ENCODE measurements around the gene CCDC88B.

The CCDC88B gene

DNA sequence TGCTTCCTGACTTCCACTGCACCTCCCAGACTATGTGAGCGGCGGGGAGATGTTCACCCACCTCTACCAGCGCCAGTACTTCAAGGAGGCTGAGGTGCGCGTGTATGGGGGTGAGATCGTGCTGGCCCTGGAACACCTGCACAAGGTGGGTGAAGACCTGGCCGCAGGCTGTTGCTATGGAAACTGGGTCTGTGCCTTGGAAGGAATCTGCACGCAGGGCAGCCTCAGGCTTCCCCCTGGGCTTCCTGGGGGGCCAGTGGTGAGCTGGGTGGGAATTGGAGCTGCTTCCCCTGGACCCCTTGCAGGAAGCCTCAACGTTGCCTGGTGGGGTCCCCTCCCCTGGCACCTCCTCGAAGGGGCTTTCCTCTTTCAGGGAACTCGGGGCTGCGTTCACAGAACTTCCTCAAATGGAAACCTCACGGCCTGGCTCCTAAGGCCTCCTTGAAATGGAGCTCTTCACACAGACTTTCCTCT lies 20.5 kb downstream of the CCDC88B start:
- DNase-seq = no peak

DNA sequence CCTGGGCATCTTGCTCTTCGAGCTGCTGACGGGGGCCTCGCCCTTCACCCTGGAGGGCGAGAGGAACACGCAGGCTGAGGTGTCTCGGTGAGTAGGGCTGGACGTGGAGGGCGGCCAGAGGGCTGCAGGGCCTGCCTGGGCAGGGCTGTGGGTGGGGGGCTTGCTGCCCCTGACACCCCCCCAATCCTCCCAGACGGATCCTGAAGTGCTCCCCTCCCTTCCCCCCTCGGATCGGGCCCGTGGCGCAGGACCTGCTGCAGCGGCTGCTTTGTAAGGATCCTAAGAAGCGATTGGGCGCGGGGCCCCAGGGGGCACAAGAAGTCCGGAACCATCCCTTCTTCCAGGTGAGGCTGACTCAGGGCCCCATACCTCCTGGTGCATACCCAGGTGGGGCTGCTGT lies 21.7 kb downstream of the CCDC88B start:
- no peak for DNase-seq

DNA sequence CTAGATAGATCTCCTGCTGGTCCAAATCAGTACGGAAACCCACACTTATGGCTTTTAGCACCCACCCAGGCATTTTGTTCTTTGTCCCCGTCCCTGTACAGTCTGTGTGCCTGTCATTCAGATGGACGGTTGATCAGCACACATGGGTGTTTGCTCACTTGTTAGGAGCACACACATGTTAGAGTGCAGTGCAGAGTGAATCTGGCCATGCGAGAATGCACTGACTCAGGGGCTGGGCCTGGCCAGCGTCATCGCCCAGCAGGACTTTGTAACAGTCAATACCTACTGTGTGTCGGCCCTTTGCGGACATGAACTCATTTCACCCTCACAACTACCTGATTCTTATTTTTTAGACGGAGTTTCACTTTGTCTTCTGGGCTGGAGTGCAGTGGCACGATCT lies 22.3 kb downstream of the CCDC88B start:
- no peak for DNase-seq

- no peak for DNase-seq
These were observed 24.4 kb downstream of the CCDC88B start for GRCh38 chr11:64364435-64364834.

- no peak for DNase-seq
These were observed 24.9 kb downstream of the CCDC88B start for GRCh38 chr11:64364911-64365310.

- DNase-seq = no peak
These were observed 26.7 kb downstream of the CCDC88B start for GRCh38 chr11:64366751-64367150.

DNA sequence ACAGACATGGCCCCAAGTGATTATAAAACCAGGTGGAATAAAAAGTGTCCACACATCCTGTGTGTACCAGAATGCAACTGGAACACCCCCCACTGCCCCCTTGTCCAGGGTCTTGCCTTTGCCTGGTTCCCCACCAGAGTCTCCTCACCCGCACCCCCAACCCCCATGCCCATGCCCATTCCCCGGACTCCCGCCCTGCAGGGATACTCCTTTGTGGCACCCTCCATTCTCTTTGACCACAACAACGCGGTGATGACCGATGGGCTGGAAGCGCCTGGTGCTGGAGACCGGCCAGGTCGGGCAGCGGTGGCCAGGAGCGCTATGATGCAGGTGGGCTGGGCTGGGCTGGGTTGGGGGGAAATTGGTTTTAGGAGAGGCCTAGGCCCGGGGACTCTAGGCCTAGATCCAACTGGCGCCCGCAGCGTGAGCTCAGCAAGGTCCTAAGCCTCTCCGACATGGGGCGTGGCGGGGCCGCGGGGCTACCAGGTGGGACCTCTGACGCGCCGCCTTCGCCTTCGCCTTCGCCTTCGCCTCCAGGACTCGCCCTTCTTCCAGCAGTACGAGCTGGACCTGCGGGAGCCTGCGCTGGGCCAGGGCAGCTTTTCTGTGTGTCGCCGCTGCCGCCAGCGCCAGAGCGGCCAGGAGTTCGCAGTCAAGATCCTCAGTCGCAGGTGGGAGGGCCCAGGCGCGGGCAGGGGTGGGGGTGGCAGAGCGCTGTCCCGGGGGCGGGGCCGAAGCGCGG lies 28.1 kb downstream of the CCDC88B start:
- no peak for DNase-seq

- no peak for DNase-seq
These were observed 28.7 kb downstream of the CCDC88B start for GRCh38 chr11:64368673-64369074.

DNA sequence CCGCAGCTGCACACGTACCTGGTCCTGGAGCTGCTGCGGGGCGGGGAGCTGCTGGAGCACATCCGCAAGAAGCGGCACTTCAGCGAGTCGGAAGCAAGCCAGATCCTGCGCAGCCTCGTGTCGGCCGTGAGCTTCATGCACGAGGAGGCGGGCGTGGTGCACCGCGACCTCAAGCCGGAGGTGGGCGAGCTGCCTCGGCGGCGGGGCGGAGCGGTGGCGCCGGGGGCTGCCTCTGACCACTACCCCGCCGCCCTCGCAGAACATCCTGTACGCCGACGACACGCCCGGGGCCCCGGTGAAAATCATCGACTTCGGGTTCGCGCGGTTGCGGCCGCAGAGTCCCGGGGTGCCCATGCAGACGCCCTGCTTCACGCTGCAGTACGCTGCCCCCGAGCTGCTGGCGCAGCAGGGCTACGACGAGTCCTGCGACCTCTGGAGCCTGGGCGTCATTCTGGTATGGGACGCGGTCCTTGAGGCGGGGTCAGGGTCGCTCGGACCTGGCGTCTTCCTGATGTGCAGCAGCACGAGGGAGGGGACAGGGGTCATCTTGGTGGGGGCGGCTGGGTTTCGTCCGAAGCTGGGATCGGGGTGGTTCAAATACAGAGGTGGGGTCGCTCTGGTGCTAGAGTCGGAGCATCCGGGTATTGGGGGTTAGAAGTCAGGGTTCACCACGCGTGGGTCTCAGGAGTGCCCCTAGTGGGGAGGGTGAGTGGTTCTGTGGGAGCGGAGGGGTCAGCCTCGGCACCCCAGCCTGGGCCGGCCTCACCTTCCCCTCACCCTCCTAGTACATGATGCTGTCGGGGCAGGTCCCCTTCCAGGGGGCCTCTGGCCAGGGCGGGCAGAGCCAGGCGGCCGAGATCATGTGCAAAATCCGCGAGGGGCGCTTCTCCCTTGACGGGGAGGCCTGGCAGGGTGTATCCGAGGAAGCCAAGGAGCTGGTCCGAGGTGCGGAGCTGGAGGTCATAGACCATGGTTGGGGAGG lies 29.7 kb downstream of the CCDC88B start:
- no peak for DNase-seq

- DNase-seq = no peak
These were observed 31.2 kb downstream of the CCDC88B start for GRCh38 chr11:64371201-64371600.

DNA sequence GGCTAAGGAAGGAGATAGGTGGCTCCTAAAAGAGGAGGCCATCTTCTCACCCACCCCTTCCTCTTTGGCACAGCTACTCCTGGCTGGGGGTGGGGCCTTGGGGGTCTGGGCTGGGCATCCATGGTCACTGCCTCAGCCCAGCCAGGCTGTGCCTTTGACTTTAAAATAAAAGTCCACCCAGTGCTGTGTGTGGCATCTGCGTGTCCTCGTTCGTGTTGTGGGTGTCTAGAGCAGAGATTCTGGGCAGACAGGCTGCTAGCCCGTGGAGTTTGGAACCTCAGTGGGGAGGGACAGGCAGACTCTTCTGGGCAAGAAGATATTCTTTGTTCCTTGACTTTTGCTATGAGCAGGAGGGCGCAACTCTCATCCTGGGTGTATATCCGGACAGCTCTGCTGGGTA lies 32.0 kb downstream of the CCDC88B start:
- no peak for DNase-seq

- DNase-seq = no peak
These were observed 33.0 kb downstream of the CCDC88B start for GRCh38 chr11:64372802-64373597.

DNA sequence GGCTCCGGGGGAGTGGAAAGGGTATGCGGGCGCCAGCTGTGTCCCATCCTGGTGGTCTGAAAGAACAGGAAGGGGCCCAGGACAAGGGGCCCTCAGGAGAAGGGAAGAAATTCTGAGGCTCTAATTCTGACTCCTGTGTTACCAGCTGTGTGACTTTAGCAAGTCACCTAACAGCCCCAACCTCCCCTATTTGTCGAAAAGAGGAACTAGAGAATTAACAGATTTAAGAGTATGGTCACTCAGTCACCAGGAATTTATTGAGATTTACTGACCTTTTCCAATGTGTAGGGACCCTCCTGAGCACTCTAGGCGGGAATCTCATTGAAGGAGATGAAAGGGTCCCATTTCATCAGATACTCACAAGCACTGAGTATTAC lies 33.6 kb downstream of the CCDC88B start:
- DNase-seq = no peak

GRCh38 chr11:64376071-64376470 lies 36.1 kb downstream of the CCDC88B start:
- DNase-seq = no peak

- DNase-seq = no peak
These were observed 38.4 kb downstream of the CCDC88B start for GRCh38 chr11:64378335-64378880.

GRCh38 chr11:64379160-64379559 lies 39.2 kb downstream of the CCDC88B start:
- DNase-seq = no peak

DNA sequence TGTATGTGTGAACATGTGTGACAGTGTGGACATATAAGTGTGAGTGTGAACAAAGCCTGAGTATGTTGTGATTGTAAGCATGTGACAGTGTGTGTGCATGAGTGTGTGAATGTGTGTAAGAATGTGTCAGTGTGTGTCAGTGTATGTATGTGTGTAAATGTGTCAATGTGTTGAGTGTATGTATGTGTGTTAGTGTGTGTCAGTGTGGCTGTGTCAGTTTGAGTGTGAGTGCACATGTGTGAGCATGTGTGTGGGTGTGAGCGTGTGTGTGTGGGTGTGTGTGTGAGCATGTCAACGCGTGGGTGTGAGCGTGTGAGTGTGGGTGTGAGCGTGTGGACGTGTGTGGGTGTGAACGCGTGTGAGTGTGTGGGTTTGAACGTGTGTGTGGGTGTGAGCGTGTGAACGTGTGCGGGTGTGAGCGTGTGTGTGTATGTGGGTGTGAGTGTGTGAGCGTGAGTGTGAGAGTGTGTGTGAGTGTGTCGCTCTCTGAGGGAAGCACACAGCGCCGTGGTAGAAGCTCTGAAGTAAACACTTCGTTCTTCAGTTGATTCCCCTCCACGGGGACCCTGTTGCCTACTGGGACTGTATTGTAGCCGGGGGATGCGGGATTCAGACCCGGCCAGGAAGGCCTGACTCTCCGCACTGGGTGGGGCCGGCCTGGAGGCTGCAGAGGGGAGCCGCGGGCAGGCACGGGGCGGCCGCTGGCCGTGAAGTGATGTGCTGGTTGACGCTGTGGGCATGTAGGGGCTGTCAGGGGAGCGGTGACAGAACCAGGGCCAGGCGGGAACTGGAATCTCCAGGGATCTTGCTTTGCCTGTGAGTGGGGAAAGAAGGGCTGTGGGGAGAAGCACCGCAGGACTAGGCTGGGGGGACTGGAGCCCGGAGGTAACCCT lies 40.1 kb downstream of the CCDC88B start:
- DNase-seq = no peak

- no peak for DNase-seq
These were observed 41.3 kb downstream of the CCDC88B start for GRCh38 chr11:64381350-64381749.

GRCh38 chr11:64382047-64382446 lies 42.0 kb downstream of the CCDC88B start:
- no peak for DNase-seq

DNA sequence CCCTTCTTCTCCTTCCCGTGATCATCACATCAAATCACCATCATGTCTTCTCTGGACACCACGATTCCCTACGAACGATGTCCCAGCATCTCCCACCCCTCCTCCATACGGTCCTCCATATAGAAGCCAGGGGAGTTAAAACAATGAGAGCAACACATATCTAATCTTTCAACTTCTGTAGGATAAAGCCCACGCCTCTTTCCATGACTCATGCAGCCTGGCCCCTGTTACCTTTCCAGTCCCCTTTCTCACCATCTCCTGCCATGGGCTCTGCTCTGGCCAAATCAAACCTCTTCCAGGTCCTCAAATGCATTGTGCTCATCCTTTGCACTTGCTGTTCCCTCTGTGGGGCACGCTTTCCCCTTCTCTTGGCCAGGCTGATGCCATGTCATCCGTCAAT lies 42.6 kb downstream of the CCDC88B start:
- no peak for DNase-seq

DNA sequence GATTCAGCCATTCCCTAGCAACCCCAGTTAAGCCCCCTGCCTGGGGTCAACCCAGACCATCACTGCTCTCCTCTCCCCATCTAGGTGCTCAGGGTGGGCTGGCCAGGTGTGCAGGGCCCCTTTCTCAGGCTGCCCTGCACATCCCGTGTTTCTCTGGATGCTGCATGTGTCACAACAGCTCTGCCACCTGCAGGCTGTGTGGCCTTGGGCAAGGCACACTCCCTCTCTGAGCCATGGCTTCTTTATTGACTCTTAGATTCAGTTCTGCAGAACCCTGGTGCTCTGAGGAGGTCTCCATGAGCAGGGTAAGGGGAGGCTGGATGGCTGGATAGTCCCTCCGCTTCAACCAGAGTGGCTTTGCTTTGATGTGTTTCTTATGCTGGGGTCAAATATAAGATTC lies 43.6 kb downstream of the CCDC88B start:
- DNase-seq = no peak

Measured in stimulated activated CD4-positive, alpha-beta T cell treated with anti-CD3 and anti-CD28 coated beads, Interleukin-1b, Interleukin-23, amount 100 ng/mL, for 48 hours (primary cell).